GM12878 (cell line): Measurements from ENCODE around the gene TEDC1.

Experiments used
- MAX ChIP-seq: IDR thresholded peaks from 2 replicates; pipeline ENCODE4 v1.6.1; 2012; ENCODE audit warnings: low read depth, low read length, improper control_type of control experiment
- NR2F1 ChIP-seq: fragments of 450-650 bp; conservative IDR thresholded peaks from 2 replicates; pipeline ENCODE4 v1.6.1; 2017; ENCODE audit warnings: mild to moderate bottlenecking

- TF ChIP-seq NR2F1 (no peak), MAX (no peak)
Measured at GRCh38 chr14:105465209-105466031, 25.6 kb upstream of the TEDC1 start.
